ENCODE measurements around the gene MT4.

GRCh38 chr16:56574625-56575024, 9.8 kb downstream of the MT4 start:
- TF ChIP-seq SREBF2 (IDR thresholded peaks at IDR 0.05) (no peak), MAZ (IDR thresholded peaks at IDR 0.05; ENCODE audit: borderline replicate concordance, low read depth, low read length) (no peak)
- TF ChIP-seq, protein P1, sequence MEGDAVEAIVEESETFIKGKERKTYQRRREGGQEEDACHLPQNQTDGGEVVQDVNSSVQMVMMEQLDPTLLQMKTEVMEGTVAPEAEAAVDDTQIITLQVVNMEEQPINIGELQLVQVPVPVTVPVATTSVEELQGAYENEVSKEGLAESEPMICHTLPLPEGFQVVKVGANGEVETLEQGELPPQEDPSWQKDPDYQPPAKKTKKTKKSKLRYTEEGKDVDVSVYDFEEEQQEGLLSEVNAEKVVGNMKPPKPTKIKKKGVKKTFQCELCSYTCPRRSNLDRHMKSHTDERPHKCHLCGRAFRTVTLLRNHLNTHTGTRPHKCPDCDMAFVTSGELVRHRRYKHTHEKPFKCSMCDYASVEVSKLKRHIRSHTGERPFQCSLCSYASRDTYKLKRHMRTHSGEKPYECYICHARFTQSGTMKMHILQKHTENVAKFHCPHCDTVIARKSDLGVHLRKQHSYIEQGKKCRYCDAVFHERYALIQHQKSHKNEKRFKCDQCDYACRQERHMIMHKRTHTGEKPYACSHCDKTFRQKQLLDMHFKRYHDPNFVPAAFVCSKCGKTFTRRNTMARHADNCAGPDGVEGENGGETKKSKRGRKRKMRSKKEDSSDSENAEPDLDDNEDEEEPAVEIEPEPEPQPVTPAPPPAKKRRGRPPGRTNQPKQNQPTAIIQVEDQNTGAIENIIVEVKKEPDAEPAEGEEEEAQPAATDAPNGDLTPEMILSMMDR (IDR thresholded peaks at IDR 0.05) = no peak

Data from A549 (cell line).